WI38 (cell line): ENCODE results near the gene HEYL.

ENCODE experiments used
- H3K4me3 ChIP-seq: 2 replicates; pipeline ENCODE4 v1.5.1; 2011; ENCODE audit warnings: low read depth, mild to moderate bottlenecking, control low read depth, low read length
- TF ChIP-seq, protein P1 (sequence below): IDR thresholded peaks from 2 replicates; pipeline ENCODE4 v1.5.1; 2012; ENCODE audit warnings: low read depth, mild to moderate bottlenecking, control low read depth, low read length

Gene HEYL

DNA sequence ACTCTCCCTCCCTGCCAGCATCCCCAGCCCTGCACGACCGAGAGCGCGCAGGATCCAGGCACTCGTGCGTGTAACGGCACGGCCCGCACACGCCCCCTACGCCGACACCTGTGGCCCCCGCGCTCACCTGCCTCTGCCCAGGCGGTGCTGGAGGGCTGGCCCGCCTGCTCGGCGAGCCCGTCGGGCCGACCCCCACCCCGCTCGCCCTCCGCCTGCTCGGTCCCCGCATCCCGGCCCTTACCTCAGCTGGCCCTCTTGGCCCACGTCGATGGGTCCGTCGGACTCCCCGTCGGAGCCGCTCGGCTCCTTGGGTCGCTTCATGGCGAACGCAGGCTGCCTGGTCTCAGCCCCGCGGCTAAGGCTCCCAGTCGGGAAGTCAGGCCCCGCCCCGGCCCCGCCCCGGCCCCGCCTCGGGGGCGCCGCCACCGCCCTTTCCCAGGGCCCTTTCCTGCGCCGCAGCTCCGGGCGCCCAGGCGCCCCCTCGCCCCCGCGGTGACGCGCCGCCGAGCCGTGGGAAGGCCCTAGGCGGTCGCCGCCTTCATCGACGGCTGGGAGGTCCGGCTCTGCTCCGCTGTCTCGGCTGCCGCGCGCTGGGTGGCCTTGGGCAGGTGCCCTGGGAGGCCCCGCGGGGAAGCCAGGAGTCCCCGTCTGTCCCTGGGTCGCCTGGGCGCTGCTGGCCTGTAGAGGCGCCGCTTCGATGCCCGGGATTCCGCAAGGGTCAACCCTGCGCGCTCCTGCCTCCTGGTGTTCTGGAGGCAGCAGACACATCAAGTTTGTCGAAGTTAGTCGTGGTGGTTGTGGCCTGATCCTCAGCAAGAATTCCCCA lies at the start of gene HEYL:
Gene HEYL, minus strand, starts transcription at position 339 of the 826 bp plus-strand sequence. Its CDS starts 18 bp downstream, at position 321.
- TF ChIP-seq, protein P1, sequence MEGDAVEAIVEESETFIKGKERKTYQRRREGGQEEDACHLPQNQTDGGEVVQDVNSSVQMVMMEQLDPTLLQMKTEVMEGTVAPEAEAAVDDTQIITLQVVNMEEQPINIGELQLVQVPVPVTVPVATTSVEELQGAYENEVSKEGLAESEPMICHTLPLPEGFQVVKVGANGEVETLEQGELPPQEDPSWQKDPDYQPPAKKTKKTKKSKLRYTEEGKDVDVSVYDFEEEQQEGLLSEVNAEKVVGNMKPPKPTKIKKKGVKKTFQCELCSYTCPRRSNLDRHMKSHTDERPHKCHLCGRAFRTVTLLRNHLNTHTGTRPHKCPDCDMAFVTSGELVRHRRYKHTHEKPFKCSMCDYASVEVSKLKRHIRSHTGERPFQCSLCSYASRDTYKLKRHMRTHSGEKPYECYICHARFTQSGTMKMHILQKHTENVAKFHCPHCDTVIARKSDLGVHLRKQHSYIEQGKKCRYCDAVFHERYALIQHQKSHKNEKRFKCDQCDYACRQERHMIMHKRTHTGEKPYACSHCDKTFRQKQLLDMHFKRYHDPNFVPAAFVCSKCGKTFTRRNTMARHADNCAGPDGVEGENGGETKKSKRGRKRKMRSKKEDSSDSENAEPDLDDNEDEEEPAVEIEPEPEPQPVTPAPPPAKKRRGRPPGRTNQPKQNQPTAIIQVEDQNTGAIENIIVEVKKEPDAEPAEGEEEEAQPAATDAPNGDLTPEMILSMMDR: 0 out of 2 replicates have a peak, but pooled peaks have one; percentile 6
- peak within 1 kb of the TSS; percentile 27; the same call in 1 of the 2 replicates for H3K4me3 ChIP-seq

DNA sequence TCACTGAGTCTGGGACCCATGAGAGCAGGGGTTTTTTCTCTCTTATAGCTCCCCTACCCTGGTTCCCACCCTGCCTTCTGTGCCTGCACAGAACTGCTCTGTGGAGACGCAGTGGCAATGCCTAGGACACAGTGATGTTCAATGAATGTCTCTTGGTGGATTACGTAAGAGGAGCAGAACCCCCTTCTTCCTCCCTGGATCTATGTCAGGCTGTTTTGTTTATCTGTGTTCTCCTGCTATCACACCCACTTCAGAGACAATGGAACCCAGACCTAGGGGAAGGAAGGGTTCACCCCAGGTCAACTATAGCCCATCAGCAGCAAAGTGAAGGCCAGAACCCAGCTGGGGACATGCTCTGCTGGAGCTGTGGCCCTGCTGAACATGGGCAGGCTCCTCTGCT lies 49.8 kb upstream of the HEYL start:
- TF ChIP-seq, protein P1: no peak
- H3K4me3 ChIP-seq: no peak overlapping the region

DNA sequence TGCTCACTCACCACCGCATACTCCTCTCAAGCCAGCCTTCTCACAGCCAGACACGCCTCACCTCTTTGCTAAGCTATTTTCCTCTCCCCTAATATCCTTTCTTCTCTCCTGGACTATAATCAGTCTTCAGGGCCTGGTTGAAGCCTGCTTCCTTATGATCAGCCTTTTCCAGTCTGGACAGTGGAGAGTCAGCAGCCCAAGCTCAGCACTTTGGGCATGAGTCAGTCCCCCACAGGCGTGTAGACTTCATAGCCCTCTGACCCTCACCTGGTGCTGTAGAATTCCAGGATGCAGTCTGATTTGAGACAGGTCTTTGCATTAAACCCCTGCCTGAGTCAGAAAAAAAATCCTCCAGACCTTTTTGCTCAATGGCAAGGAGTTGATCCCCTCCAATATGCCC lies 49.3 kb upstream of the HEYL start:
- TF ChIP-seq, protein P1: no peak

DNA sequence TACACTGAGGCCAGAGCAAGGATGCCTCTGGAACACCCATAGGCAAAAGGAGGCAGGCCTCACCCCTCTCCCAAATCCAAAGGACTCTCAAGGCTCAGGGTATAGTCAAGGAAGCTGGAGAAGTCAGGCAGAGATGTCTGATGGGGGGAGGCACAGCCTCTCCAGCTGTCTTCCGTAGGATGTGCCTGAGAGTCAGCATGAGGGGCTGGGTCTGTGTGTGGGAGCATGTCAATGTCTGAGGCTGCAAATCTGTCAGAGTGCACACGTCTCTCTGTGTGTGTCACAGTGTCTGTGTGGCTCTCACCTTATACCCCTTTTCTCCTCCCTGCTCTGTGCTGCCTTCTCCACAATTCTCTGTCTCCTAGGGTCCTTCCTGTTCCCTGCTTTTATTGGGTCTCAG lies 47.8 kb upstream of the HEYL start:
- TF ChIP-seq, protein P1: no peak
- no peak overlapping the region for H3K4me3 ChIP-seq

More for the DNA sequence above, 49.3 kb upstream of the HEYL start:
- H3K4me3 ChIP-seq: no peak overlapping the region

DNA sequence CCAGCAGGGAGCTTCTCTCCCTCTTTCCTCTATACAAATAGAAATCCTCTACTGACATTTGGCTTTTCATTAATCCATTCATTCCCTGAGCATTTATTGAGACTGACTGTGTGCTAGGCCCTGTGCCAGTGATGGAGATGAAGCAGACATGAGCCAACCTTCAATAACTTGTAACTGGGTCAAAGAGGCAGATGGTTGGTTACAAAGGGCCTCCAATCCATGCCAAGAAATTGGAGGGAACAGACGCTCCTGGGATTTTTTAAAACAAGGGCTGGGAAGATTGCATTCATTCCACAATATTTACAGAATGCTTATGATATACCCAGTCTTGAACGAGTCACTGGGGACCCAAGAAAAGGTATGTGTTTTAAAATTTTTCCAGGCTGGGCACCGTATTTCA lies 45.6 kb upstream of the HEYL start:
- TF ChIP-seq, protein P1: no peak

DNA sequence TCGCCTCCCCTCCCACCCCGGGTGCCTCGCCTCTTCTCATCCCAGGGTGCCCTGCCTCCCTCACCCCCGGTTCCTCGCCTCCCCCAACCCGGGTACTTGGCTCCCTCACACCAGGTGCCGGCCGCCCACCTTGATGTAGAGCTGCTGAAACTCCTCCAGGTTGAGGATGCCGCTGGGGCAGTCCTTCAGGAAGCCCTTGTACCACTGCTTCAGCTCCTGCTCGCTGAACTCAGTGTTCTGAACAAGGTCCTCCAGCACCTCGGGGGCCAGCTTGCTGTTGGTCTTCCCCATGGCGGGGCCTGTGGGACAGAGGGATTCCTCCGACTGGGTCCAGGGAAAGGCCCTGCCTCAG lies 44.8 kb upstream of the HEYL start:
- TF ChIP-seq, protein P1: no peak
- H3K4me3 ChIP-seq: no peak overlapping the region

More for the DNA sequence above, 45.6 kb upstream of the HEYL start:
- H3K4me3 ChIP-seq: no peak overlapping the region

DNA sequence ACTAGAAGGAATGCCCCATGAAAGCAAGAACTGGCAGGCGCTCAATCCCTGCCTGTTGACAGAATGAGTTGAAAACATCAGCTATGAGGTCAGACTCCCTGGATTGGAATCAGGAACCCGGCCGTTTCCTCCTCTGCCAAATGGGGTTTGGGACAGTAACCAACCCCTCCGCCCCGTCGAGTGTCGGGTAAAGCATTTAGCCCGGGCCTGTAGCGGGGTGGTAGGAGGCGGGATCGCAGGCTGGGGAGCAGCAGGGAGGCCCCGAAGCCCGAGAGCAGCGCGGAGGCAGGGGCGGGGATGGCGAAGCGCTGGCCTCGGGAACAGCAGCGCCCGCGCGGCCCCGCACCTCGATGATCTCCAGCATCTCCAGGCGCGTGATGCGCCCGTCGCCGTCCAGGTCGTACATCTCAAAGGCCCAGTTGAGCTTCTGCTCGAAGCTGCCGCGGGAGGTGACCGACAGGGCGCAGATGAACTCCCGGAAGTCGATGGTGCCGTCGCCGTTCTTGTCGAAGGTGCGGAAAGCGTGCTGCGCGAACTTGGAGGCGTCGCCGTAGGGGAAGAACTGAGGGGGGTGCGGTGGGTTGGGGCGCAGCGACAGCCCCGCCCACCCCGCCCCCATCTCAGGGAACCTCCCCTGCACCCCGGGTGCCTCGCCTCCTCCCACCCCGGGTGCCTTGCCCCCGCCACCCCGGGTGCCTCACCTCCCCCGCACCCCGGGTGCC lies 44.3 kb upstream of the HEYL start:
- TF ChIP-seq, protein P1: no peak
- H3K4me3 ChIP-seq: no peak overlapping the region
